K562 (cell line): Measurements from ENCODE around the gene HSD17B10. TPM values are rescaled to one million over a fixed set of nuclear protein-coding genes. Genes with fewer than 3 reads are reported as not detected.

Experiments used
- ATAC-seq: fragments of 200-7000 bp; cut with Tn5 transposase; 3 replicates; pipeline ENCODE4 v1.9.1; 2020; ENCODE audit warnings: moderate library complexity
- BruUV-seq: library from RNA; stranded (reverse); fragments of 400-500 nt; replicated peaks from 2 replicates; lab custom pipeline; 2021; lab: Mats Ljungman, UMichigan
- CTCF ChIA-PET: fragments of 300-600 bp; formaldehyde crosslinking; extraction: SDS; loops from one replicate; lab custom pipeline; 2021; ENCODE audit warnings: low intra/inter-chr PET ratio; lab: Yijun Ruan, JAX
- POLR2A ChIA-PET: fragments of 300-600, 350-650 bp; sonication (Branson Sonifier 250); formaldehyde crosslinking; extraction: SDS; loops from one replicate; lab custom pipeline; 2021; ENCODE audit warnings: antibody characterized with exemption, inconsistent platforms; lab: Yijun Ruan, JAX
- DNase-seq, 4 experiments: peaks; one replicate each; pipeline versions ENCODE4 v3.0.0 to v3.0.0-alpha.2; 2011 to 2018; ENCODE audit warnings: low spot score in 3 of 4, mixed read lengths in 3 of 4; ENCODE audit errors: extremely low read depth in 1 of 4
- FAIRE-seq: peaks from 2 replicates; lab custom pipeline; 2011; peaks lifted over from hg19 to GRCh38; lab: Jason Lieb, UNC
- H2AFZ ChIP-seq: 2 replicates; pipeline ENCODE4 v1.6.0; 2011; ENCODE audit warnings: low read depth, low read length, control low read depth, inconsistent platforms
- H3K27ac ChIP-seq: fragments of 200-600 bp; 3 replicates; pipeline ENCODE4 v1.8.0; 2011; ENCODE audit warnings: low read depth, mild to moderate bottlenecking, control low read depth, inconsistent platforms, low read length, moderate library complexity, mixed read lengths; ENCODE audit errors: extremely low read depth
- H3K27me3 ChIP-seq, 2 experiments: fragments of 300-600 bp in 1 of 2; 2 replicates in 1 of 2; 3 replicates in 1 of 2; pipeline versions ENCODE4 v1.6.0 to v1.8.0; 2011; ENCODE audit warnings: inconsistent platforms in 2 of 2, low read length in 2 of 2, mild to moderate bottlenecking in 1 of 2, mixed read lengths in 1 of 2, moderate library complexity in 1 of 2; ENCODE audit not compliant: control insufficient read depth in 2 of 2, insufficient read depth in 2 of 2
- H3K36me3 ChIP-seq: fragments of 300-600 bp; 3 replicates; pipeline ENCODE4 v1.8.0; 2011; ENCODE audit warnings: mild to moderate bottlenecking, low read length, inconsistent platforms; ENCODE audit not compliant: control insufficient read depth, insufficient read depth
- H3K4me1 ChIP-seq, 2 experiments: fragments of 200-600 bp in 1 of 2; replicated peaks in 1 of 2; 2 replicates in 1 of 2; 3 replicates in 1 of 2; pipeline versions ENCODE4 v1.5.1 to v1.8.0; 2011; ENCODE audit warnings: inconsistent platforms in 2 of 2, low read length in 2 of 2, mild to moderate bottlenecking in 1 of 2, mixed read lengths in 1 of 2, moderate library complexity in 1 of 2; ENCODE audit not compliant: control insufficient read depth in 2 of 2, insufficient read depth in 2 of 2
- H3K4me2 ChIP-seq: 2 replicates; pipeline ENCODE4 v1.6.1; 2011; ENCODE audit warnings: low read length, control low read depth, inconsistent platforms, mixed read lengths; ENCODE audit not compliant: insufficient read depth
- H3K4me3 ChIP-seq: fragments of 200-600 bp; sonication (generic), shearing (Covaris generic); 2 replicates; pipeline ENCODE4 v1.5.1; 2016; ENCODE audit warnings: control low read depth, inconsistent platforms
- H3K79me2 ChIP-seq: fragments of 200-600 bp; 3 replicates; pipeline ENCODE4 v1.8.0; 2011; ENCODE audit warnings: low read length, inconsistent platforms; ENCODE audit not compliant: control insufficient read depth, insufficient read depth
- H3K9ac ChIP-seq, 2 experiments: 2 replicates each; pipeline versions ENCODE4 v1.6.0 to v1.6.1; 2011; ENCODE audit warnings: low read depth in 2 of 2, low read length in 2 of 2, control low read depth in 1 of 2, inconsistent platforms in 1 of 2, mild to moderate bottlenecking in 1 of 2, mixed read lengths in 1 of 2; ENCODE audit not compliant: insufficient read depth in 1 of 2
- H3K9me1 ChIP-seq: one replicate; pipeline ENCODE4 v1.6.0; 2011; ENCODE audit warnings: inconsistent platforms, mild to moderate bottlenecking, low read length, moderate library complexity; ENCODE audit not compliant: control insufficient read depth, insufficient read depth
- H3K9me3 ChIP-seq: replicated peaks from 2 replicates; pipeline ENCODE4 v1.5.1; 2011; ENCODE audit warnings: low read depth, low read length, inconsistent platforms; ENCODE audit not compliant: control insufficient read depth, insufficient read depth
- H4K20me1 ChIP-seq: replicated peaks from 2 replicates; pipeline ENCODE4 v1.6.1; 2011; ENCODE audit warnings: low read length, inconsistent platforms, mixed read lengths; ENCODE audit not compliant: control insufficient read depth, insufficient read depth
- CBX2 ChIP-seq: fragments of 200-600 bp; sonication (generic); IDR thresholded peaks from one replicate; pipeline ENCODE4 v1.6.1; 2012; ENCODE audit warnings: mild to moderate bottlenecking, low read length, inconsistent platforms; ENCODE audit not compliant: insufficient read depth, poor library complexity, severe bottlenecking
- CCAR2 ChIP-seq: fragments of 200-400 bp; formaldehyde crosslinking; IDR thresholded peaks from 2 replicates; pipeline ENCODE4 v1.6.1; 2017; ENCODE audit warnings: mild to moderate bottlenecking, low read depth, low read length
- HCFC1 ChIP-seq: IDR thresholded peaks from 2 replicates; pipeline ENCODE4 v1.6.1; 2012; ENCODE audit warnings: low read depth, low read length, improper control_type of control experiment
- MEIS2 ChIP-seq: fragments of 450-650 bp; IDR thresholded peaks from 2 replicates; pipeline ENCODE4 v1.6.1; 2014; ENCODE audit warnings: mild to moderate bottlenecking; ENCODE audit not compliant: partially characterized antibody
- NFE2 ChIP-seq: IDR thresholded peaks from 2 replicates; pipeline ENCODE4 v1.6.1; 2014; ENCODE audit warnings: antibody characterized with exemption, low read depth
- SMARCE1 ChIP-seq: fragments of 450-650 bp; IDR thresholded peaks from 2 replicates; pipeline ENCODE4 v1.7.1; 2016; ENCODE audit warnings: mild to moderate bottlenecking
- TGIF2 ChIP-seq: sonication (generic); formaldehyde crosslinking; IDR thresholded peaks from 2 replicates; pipeline ENCODE4 v1.8.1; 2022; ENCODE audit warnings: mild to moderate bottlenecking, missing genetic modification reagents, moderate library complexity
- WHSC1 ChIP-seq: IDR thresholded peaks from one replicate; pipeline ENCODE4 v1.6.1; 2012; ENCODE audit warnings: low read length, control low read depth, inconsistent platforms
- ZFX ChIP-seq: sonication (generic); formaldehyde crosslinking; IDR thresholded peaks from 2 replicates; pipeline ENCODE4 v1.8.0; 2022; ENCODE audit warnings: mild to moderate bottlenecking, missing genetic modification reagents, moderate library complexity
- ZNF354B ChIP-seq: fragments of 250-450 bp; sonication (Bioruptor Pico); IDR thresholded peaks from 2 replicates; pipeline ENCODE4 v1.4.0; 2020
- ZNF583 ChIP-seq: fragments of 250-450 bp; sonication (Bioruptor Pico); IDR thresholded peaks from 2 replicates; pipeline ENCODE4 v1.4.0; 2020
- ZNF75A ChIP-seq: fragments of 450-650 bp; formaldehyde crosslinking; IDR thresholded peaks from 2 replicates; pipeline ENCODE4 v1.4.0; 2020; ENCODE audit warnings: mild to moderate bottlenecking
- ZNF785 ChIP-seq: fragments of 250-450 bp; sonication (Bioruptor Pico); IDR thresholded peaks from 2 replicates; pipeline ENCODE4 v1.4.0; 2020; ENCODE audit warnings: mild to moderate bottlenecking
- WGBS: fragments of 100-300 bp; shearing (Covaris generic); methylation state at CpG from one replicate; pipeline ENCODE4 v1.1.6; 2016; ENCODE audit warnings: low coverage, mixed read lengths; ENCODE audit not compliant: insufficient coverage; ENCODE audit errors: missing lambda C conversion rate; 5-methylcytosine and 5-hydroxymethylcytosine counted together
- in situ Hi-C: fragments of 300-500 bp; cut with MboI; formaldehyde crosslinking; loops from 4 replicates; pipeline ENCODE4 v1.15.0; 2018; ENCODE audit warnings: inconsistent platforms, mixed read lengths
- intact Hi-C: fragments of 100-400 bp; cut with micrococcal nuclease; formaldehyde crosslinking; loops from 2 replicates; pipeline ENCODE4 v1.14.2; 2022
- polyA plus RNA-seq, 8 experiments: library from polyadenylated mRNA; depleted of rRNA in 4 of 8; stranded (reverse) in 5 of 8; unstranded in 3 of 8; fragments of >200 nt; fragmentation: Nextera tagmentation in 2 of 8; fragmentation: Illumina TruSeq in 1 of 8; extraction: Ambion mirVana in 2 of 8; extraction: Trizol in 1 of 8; gene quantifications; 2 replicates each; pipeline versions ENCODE4 v1.2.1 to v1.2.3, GENCODE V29; 2011 to 2014; ENCODE audit warnings: inconsistent platforms in 1 of 8, missing spikeins in 1 of 8
- total RNA-seq, 7 experiments: library from RNA; depleted of rRNA in 6 of 7; stranded (reverse); fragments of >200 nt in 6 of 7; fragmentation: Illumina TruSeq in 2 of 7; extraction: Trizol in 2 of 7; gene quantifications; 2 replicates each; pipeline versions ENCODE4 v1.2.1 to v1.2.3, GENCODE V29; 2011 to 2021; ENCODE audit warnings: low replicate concordance in 1 of 7
- TF ChIP-seq, protein P1 (sequence below), 2 experiments: fragments of 200-800 bp in 1 of 2; sonication (Bioruptor generic) in 1 of 2; sonication (generic) in 1 of 2; formaldehyde crosslinking in 1 of 2; IDR thresholded peaks in 1 of 2; conservative IDR thresholded peaks in 1 of 2; 2 replicates each; pipeline versions ENCODE4 v1.5.0 to v1.6.1; 2016 to 2020; ENCODE audit warnings: missing compliant biosample characterization in 1 of 2, missing genetic modification characterization in 1 of 2, missing genetic modification reagents in 1 of 2
- TF ChIP-seq, protein P2 (sequence below), 3 experiments: IDR thresholded peaks in 2 of 3; conservative IDR thresholded peaks in 1 of 3; 2 replicates each; pipeline ENCODE4 v1.5.1; 2011 to 2012; ENCODE audit warnings: low read length in 3 of 3, mild to moderate bottlenecking in 3 of 3, control low read depth in 2 of 3, improper control_type of control experiment in 1 of 3, inconsistent platforms in 1 of 3, low read depth in 1 of 3, mixed read lengths in 1 of 3, moderate library complexity in 1 of 3; ENCODE audit not compliant: insufficient read depth in 2 of 3

The HSD17B10 gene
- total and polyA plus RNA-seq, 9 of the 15 experiments (the other 6 are each of a cell fraction or from before 2014, with no cell fraction given), result 45.3 to 221 (median 186) TPM

DNA sequence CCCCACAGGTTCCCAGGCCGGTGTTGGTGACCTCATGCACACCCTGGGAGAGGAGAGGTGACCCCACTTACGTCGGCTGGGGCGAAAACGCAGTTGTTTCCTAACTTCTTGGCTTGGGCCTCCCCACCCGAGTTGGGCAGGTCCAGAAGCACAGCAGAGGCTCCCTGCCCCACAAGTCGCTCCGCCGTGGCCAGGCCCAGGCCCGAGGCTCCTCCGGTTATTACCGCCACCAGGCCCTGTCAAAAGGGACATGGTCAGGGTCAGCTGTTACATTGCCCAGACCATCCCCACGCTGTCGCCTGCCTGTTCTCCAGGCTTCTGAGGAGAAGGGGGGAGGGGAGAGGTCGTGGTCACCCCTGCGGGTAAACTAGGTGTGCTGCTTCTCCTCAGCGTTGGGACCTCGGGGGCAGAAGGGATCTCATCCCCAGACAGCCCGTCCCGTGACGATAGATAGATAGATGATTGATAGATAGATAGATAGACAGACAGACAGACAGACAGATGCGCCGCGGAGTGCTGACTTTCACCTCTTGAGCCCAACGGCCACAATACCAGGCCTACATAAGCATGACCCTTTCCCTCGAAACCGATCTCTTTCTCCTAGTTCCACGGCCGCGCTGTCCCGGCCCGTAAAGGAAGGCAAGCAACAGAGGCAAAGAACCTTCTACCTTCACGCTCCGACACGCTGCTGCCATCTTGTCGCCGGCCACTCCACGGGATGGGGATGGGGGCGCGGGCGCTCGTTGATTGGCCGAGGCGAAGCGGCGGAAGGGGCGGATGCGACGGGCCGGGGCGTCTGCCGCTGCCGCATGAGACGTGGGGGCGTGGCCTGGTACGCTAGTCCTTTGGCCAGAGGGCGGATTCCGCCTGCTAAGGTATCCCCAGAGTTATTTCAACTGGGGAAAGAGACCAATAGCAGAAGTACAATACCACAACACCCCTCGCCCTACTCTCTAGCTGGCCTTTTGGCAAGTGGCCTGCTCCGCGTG, at the start of gene HSD17B10 (continued):
- TF ChIP-seq, protein P1, sequence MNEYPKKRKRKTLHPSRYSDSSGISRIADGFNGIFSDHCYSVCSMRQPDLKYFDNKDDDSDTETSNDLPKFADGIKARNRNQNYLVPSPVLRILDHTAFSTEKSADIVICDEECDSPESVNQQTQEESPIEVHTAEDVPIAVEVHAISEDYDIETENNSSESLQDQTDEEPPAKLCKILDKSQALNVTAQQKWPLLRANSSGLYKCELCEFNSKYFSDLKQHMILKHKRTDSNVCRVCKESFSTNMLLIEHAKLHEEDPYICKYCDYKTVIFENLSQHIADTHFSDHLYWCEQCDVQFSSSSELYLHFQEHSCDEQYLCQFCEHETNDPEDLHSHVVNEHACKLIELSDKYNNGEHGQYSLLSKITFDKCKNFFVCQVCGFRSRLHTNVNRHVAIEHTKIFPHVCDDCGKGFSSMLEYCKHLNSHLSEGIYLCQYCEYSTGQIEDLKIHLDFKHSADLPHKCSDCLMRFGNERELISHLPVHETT (CRISPR knock-in tag; conservative IDR thresholded peaks at IDR 0.05 in 1 of 2, IDR thresholded peaks at IDR 0.05 in 1 of 2), result peak in 1 of 2 experiments; percentile 68; a peak in 2 of 4 replicates
- peak; percentile 9 for TF ChIP-seq MEIS2
- TF ChIP-seq WHSC1, result no peak
- peak; percentile 56 for TF ChIP-seq ZFX (CRISPR knock-in tag)

DNA sequence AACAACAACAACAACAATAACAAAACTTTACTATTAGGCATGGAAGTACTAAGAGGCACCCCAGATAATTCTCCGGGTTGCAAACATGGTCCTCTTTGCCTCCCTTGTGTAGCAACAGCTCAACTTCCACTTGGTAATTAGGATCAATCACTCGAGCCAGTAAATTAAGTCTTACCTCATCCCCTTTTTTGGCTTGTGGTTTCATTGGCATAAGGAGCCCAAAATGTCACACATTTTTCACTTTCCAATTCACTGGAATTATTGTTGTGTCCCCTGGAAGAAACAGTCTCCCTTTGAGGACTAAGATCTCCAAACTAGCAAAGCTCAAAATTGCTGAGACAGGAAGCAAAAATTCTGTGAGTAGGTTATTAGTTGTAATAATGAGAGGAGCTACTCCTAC, 49.2 kb upstream of the HSD17B10 start:
- intact Hi-C loops, result loop anchor here (5.0 kb wide), 1 partner anchor 166 kb away; no protein-coding TSS in a partner anchor

More for the DNA sequence above, 49.2 kb upstream of the HSD17B10 start:
- no peaks in the 10 kb centered on the region for H3K9me3 ChIP-seq
- H3K27ac ChIP-seq, result no peak overlapping the region
- no peak overlapping the region for H3K9ac ChIP-seq
- no peak for DNase-seq
- H3K9me1 ChIP-seq, result no peaks in the 10 kb centered on the region
- POLR2A ChIA-PET, result interaction anchor here (0.8 kb wide), 1 partner anchor 12 kb away, joined by 4 read pairs; no protein-coding TSS in a partner anchor
- H2AFZ ChIP-seq, result no peak overlapping the region
- H3K4me1 ChIP-seq, result no peaks in the 10 kb centered on the region
- no peaks in the 10 kb centered on the region for H3K27me3 ChIP-seq
- CTCF ChIA-PET, result no interaction called here
- no peak for ATAC-seq
- no peaks in the 10 kb centered on the region for H4K20me1 ChIP-seq
- in situ Hi-C loops, result no loop called here
- H3K4me2 ChIP-seq, result no peak overlapping the region
- H3K79me2 ChIP-seq, result no peaks in the 10 kb centered on the region
- TF ChIP-seq ZNF354B (CRISPR knock-in tag), result no peak
- no peak for TF ChIP-seq CBX2
- no peak for TF ChIP-seq ZNF785 (CRISPR knock-in tag)
- TF ChIP-seq TGIF2 (CRISPR knock-in tag), result no peak
- no peak for TF ChIP-seq ZNF75A
- no peak for TF ChIP-seq ZNF583 (CRISPR knock-in tag)
- no peak for TF ChIP-seq SMARCE1
- no peak for TF ChIP-seq HCFC1
- TF ChIP-seq CCAR2, result no peak
- TF ChIP-seq NFE2, result no peak
- TF ChIP-seq, protein P2, sequence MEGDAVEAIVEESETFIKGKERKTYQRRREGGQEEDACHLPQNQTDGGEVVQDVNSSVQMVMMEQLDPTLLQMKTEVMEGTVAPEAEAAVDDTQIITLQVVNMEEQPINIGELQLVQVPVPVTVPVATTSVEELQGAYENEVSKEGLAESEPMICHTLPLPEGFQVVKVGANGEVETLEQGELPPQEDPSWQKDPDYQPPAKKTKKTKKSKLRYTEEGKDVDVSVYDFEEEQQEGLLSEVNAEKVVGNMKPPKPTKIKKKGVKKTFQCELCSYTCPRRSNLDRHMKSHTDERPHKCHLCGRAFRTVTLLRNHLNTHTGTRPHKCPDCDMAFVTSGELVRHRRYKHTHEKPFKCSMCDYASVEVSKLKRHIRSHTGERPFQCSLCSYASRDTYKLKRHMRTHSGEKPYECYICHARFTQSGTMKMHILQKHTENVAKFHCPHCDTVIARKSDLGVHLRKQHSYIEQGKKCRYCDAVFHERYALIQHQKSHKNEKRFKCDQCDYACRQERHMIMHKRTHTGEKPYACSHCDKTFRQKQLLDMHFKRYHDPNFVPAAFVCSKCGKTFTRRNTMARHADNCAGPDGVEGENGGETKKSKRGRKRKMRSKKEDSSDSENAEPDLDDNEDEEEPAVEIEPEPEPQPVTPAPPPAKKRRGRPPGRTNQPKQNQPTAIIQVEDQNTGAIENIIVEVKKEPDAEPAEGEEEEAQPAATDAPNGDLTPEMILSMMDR (IDR thresholded peaks at IDR 0.05 in 2 of 3, conservative IDR thresholded peaks at IDR 0.05 in 1 of 3; ENCODE audit: insufficient read depth in 2 of 3, low read depth in 1 of 3, low read length in 3 of 3), result no peak
- no TSS peak for BruUV-seq
- no peaks in the 10 kb centered on the region for H3K36me3 ChIP-seq
- H3K4me3 ChIP-seq, result no peak overlapping the region
- no peak for FAIRE-seq
- WGBS, result 0% methylated on average over 2 of the region's 2 CpGs
